HCT116 (cell line): ENCODE results near the gene SLC44A2. TPM values are rescaled to one million over a fixed set of nuclear protein-coding genes. Genes with fewer than 3 reads are reported as not detected.
A peak's percentile ranks its signal among the peaks of the same experiment; 100 is the strongest.

Experiments used
- ATAC-seq: fragments of 200-7000 bp; cut with Tn5 transposase; 2 replicates; pipeline ENCODE4 v1.9.1; 2020; ENCODE audit warnings: mild to moderate bottlenecking, moderate library complexity
- BruUV-seq: library from RNA; stranded (reverse); fragments of 400-500 nt; replicated peaks from 2 replicates; lab custom pipeline; 2021; lab: Mats Ljungman, UMichigan
- CTCF ChIA-PET: fragments of 300-600 bp; sonication (Branson Sonifier 250); formaldehyde crosslinking; loops from one replicate; lab custom pipeline; 2021; ENCODE audit warnings: antibody characterized with exemption; lab: Charles Lee
- POLR2A ChIA-PET: fragments of 300-600, 350-600 bp; sonication (Branson Sonifier 250); formaldehyde crosslinking; loops from one replicate; lab custom pipeline; 2021; ENCODE audit warnings: antibody characterized with exemption; lab: Charles Lee
- RAD21 ChIA-PET, 2 experiments: fragments of 300-600 bp; sonication (Branson Sonifier 250); formaldehyde crosslinking; loops; one replicate each; lab custom pipeline; 2023; ENCODE audit warnings: low total read pairs in 2 of 2; ENCODE audit not compliant: uncharacterized antibody in 2 of 2, unreplicated experiment in 2 of 2, low non-redundant PET in 1 of 2; lab: Charles Lee
- DNase-seq: peaks from one replicate; pipeline ENCODE4 v3.0.0-alpha.2; 2010; ENCODE audit warnings: low read depth, low spot score
- H2AFZ ChIP-seq: fragments of 200-600 bp; shearing (Covaris generic), sonication (generic); 2 replicates; pipeline ENCODE4 v1.6.1; 2017; ENCODE audit warnings: low read depth, mixed run types, mixed read lengths, antibody characterized with exemption, low read length; ENCODE audit not compliant: poor library complexity, severe bottlenecking
- H3K27ac ChIP-seq: 2 replicates; pipeline ENCODE4 v1.5.1; 2012; ENCODE audit warnings: low read depth, low read length
- H3K27me3 ChIP-seq: fragments of 200-600 bp; sonication (generic); 2 replicates; pipeline ENCODE4 v1.6.1; 2016; ENCODE audit warnings: mixed run types, low read length, mixed read lengths; ENCODE audit not compliant: insufficient read depth
- H3K36me3 ChIP-seq, 2 experiments: fragments of 200-500 bp in 1 of 2; fragments of 200-600 bp in 1 of 2; sonication (Bioruptor generic) in 1 of 2; sonication (generic) in 1 of 2; 2 replicates each; pipeline versions ENCODE4 v1.5.1 to v1.6.1; 2014 to 2016; ENCODE audit warnings: low read length in 2 of 2, inconsistent platforms in 1 of 2, mixed read lengths in 1 of 2, mixed run types in 1 of 2; ENCODE audit not compliant: insufficient read depth in 2 of 2, control insufficient read depth in 1 of 2
- H3K4me1 ChIP-seq, 2 experiments: fragments of 200-600 bp in 1 of 2; sonication (generic) in 1 of 2; 2 replicates each; pipeline versions ENCODE4 v1.5.1 to v1.6.1; 2012 to 2017; ENCODE audit warnings: low read length in 2 of 2, inconsistent platforms in 1 of 2, mild to moderate bottlenecking in 1 of 2, mixed read lengths in 1 of 2, mixed run types in 1 of 2, moderate library complexity in 1 of 2; ENCODE audit not compliant: insufficient read depth in 2 of 2, control insufficient read depth in 1 of 2
- H3K4me2 ChIP-seq: fragments of 200-600 bp; sonication (generic); 2 replicates; pipeline ENCODE4 v1.6.1; 2017; ENCODE audit warnings: mixed run types, low read length, mixed read lengths
- H3K4me3 ChIP-seq, 2 experiments: fragments of 200-600 bp in 1 of 2; sonication (generic) in 1 of 2; replicated peaks in 1 of 2; 2 replicates each; pipeline ENCODE4 v1.5.1; 2011 to 2016; ENCODE audit warnings: low read length in 2 of 2, control low read depth in 1 of 2, low read depth in 1 of 2, mild to moderate bottlenecking in 1 of 2, mixed read lengths in 1 of 2, mixed run types in 1 of 2
- H3K79me2 ChIP-seq: fragments of 200-600 bp; sonication (generic); 2 replicates; pipeline ENCODE4 v1.6.1; 2017; ENCODE audit warnings: mild to moderate bottlenecking, mixed run types, low read length, moderate library complexity, mixed read lengths; ENCODE audit not compliant: insufficient read depth
- H3K9ac ChIP-seq: fragments of 200-600 bp; sonication (generic); 2 replicates; pipeline ENCODE4 v1.6.1; 2016; ENCODE audit warnings: low read length, mixed read lengths
- H3K9me2 ChIP-seq: fragments of 200-600 bp; sonication (generic), shearing (Covaris generic); 2 replicates; pipeline ENCODE4 v1.6.1; 2017; ENCODE audit warnings: mixed run types, mild to moderate bottlenecking, moderate library complexity; ENCODE audit not compliant: insufficient read depth
- H3K9me3 ChIP-seq, 2 experiments: fragments of 200-500 bp in 1 of 2; fragments of 200-600 bp in 1 of 2; sonication (Bioruptor generic) in 1 of 2; sonication (generic) in 1 of 2; 2 replicates each; pipeline ENCODE4 v1.6.1; 2014 to 2017; ENCODE audit warnings: low read length in 2 of 2, mixed read lengths in 2 of 2, inconsistent platforms in 1 of 2, low read depth in 1 of 2, mild to moderate bottlenecking in 1 of 2, mixed run types in 1 of 2, moderate library complexity in 1 of 2; ENCODE audit not compliant: control insufficient read depth in 1 of 2, insufficient read depth in 1 of 2
- H4K20me1 ChIP-seq: fragments of 200-600 bp; sonication (generic), shearing (Covaris generic); 2 replicates; pipeline ENCODE4 v1.6.1; 2017; ENCODE audit warnings: mixed run types, mild to moderate bottlenecking, moderate library complexity; ENCODE audit not compliant: insufficient read depth
- ELF1 ChIP-seq: IDR thresholded peaks from 2 replicates; pipeline ENCODE4 v1.6.1; 2012; ENCODE audit warnings: low read depth, borderline replicate concordance
- FOSL1 ChIP-seq: IDR thresholded peaks from 2 replicates; pipeline ENCODE4 v1.6.1; 2012; ENCODE audit warnings: low read depth
- JUND ChIP-seq: IDR thresholded peaks from 2 replicates; pipeline ENCODE4 v1.6.1; 2012
- POLR2AphosphoS5 ChIP-seq: IDR thresholded peaks from 2 replicates; pipeline ENCODE4 v1.6.1; 2011; ENCODE audit warnings: mild to moderate bottlenecking, low read depth, low read length, moderate library complexity
- REST ChIP-seq: IDR thresholded peaks from 2 replicates; pipeline ENCODE4 v1.6.1; 2012; ENCODE audit warnings: low read depth
- ZFX ChIP-seq: fragments of 450-650 bp; IDR thresholded peaks from 2 replicates; pipeline ENCODE4 v1.6.1; 2017
- intact Hi-C: fragments of 100-400 bp; cut with micrococcal nuclease; formaldehyde crosslinking; loops from 2 replicates; pipeline ENCODE4 v1.10.0; 2022
- total RNA-seq: library from RNA; stranded (reverse); gene quantifications from one replicate; pipeline ENCODE4 v1.2.1, GENCODE V29; 2021; ENCODE audit not compliant: unreplicated experiment
- TF ChIP-seq, protein P1 (sequence below), 3 experiments: fragments of 200-600 bp in 1 of 3; sonication (generic) in 1 of 3; IDR thresholded peaks in 2 of 3; conservative IDR thresholded peaks in 1 of 3; 2 replicates each; pipeline ENCODE4 v1.5.1; 2012 to 2017; ENCODE audit warnings: low read depth in 2 of 3, low read length in 2 of 3, antibody characterized with exemption in 1 of 3, borderline replicate concordance in 1 of 3, control low read depth in 1 of 3, mild to moderate bottlenecking in 1 of 3, mixed read lengths in 1 of 3, mixed run types in 1 of 3, moderate library complexity in 1 of 3; ENCODE audit not compliant: insufficient read depth in 1 of 3

SLC44A2 gene
- total RNA-seq, 1 experiment from 2014 or later, result 90.9 TPM

GRCh38 chr19:10601999-10602329 is 23.4 kb upstream of the SLC44A2 start (continued):
- TF ChIP-seq, protein P1, sequence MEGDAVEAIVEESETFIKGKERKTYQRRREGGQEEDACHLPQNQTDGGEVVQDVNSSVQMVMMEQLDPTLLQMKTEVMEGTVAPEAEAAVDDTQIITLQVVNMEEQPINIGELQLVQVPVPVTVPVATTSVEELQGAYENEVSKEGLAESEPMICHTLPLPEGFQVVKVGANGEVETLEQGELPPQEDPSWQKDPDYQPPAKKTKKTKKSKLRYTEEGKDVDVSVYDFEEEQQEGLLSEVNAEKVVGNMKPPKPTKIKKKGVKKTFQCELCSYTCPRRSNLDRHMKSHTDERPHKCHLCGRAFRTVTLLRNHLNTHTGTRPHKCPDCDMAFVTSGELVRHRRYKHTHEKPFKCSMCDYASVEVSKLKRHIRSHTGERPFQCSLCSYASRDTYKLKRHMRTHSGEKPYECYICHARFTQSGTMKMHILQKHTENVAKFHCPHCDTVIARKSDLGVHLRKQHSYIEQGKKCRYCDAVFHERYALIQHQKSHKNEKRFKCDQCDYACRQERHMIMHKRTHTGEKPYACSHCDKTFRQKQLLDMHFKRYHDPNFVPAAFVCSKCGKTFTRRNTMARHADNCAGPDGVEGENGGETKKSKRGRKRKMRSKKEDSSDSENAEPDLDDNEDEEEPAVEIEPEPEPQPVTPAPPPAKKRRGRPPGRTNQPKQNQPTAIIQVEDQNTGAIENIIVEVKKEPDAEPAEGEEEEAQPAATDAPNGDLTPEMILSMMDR (IDR thresholded peaks at IDR 0.05 in 2 of 3, conservative IDR thresholded peaks at IDR 0.05 in 1 of 3; ENCODE audit: borderline replicate concordance in 1 of 3, insufficient read depth in 1 of 3, low read depth in 2 of 3, low read length in 2 of 3), result no peak
- no peak for TF ChIP-seq FOSL1
- no peak for TF ChIP-seq ELF1
- TF ChIP-seq POLR2AphosphoS5, result no peak
- TF ChIP-seq ZFX, result no peak
- no peak for TF ChIP-seq JUND

- no peaks in the 10 kb centered on the region for H3K36me3 ChIP-seq
- H4K20me1 ChIP-seq, result no peaks in the 10 kb centered on the region
- 0 out of 2 replicates have a peak overlapping the region, but pooled peaks have one; percentile 11 for H3K9ac ChIP-seq
- no peaks in the 10 kb centered on the region for H3K9me2 ChIP-seq
- H3K9me3 ChIP-seq, result no peaks in the 10 kb centered on the region
- TF ChIP-seq REST (no peak), FOSL1 (no peak)
- H3K27ac ChIP-seq, result no peak overlapping the region
- H3K27me3 ChIP-seq, result no peaks in the 10 kb centered on the region
- peak overlapping the region; percentile 78 for H2AFZ ChIP-seq
- no peaks in the 10 kb centered on the region for H3K79me2 ChIP-seq
- peak overlapping the region; percentile 54 to 62 for H3K4me3 ChIP-seq
- DNase-seq (peak; percentile 26), ATAC-seq (peak; percentile 99)
- CTCF ChIA-PET, result interaction anchor here (1.3 to 1.6 kb wide), 2 partner anchors 22 to 41 kb away, joined by 4 to 6 read pairs; no protein-coding TSS in a partner anchor
- intact Hi-C loops, result no loop called here
- H3K4me2 ChIP-seq, result peak overlapping the region; percentile 93
- peaks cover 5 to 16% of the 10 kb centered on the region in 2 experiments; a peak in 3 of 4 replicates for H3K4me1 ChIP-seq
- RAD21 ChIA-PET, result interaction anchor here in 1 of 2 experiments (0.6 kb wide), 1 partner anchor 42 kb away, joined by 4 read pairs; no protein-coding TSS in a partner anchor
- POLR2A ChIA-PET, result no interaction called here
- BruUV-seq, result no TSS peak
These were observed 22.8 kb upstream of the SLC44A2 start for GRCh38 chr19:10602330-10603083.
